Measurements from ENCODE around the gene CAMSAP3.

The CAMSAP3 gene

GRCh38 chr19:7560255-7560654, 35.4 kb upstream of the CAMSAP3 start:
- H3K4me3 ChIP-seq (ENCODE audit: low read depth, low read length): no peak overlapping the region
- TF ChIP-seq, protein P1, sequence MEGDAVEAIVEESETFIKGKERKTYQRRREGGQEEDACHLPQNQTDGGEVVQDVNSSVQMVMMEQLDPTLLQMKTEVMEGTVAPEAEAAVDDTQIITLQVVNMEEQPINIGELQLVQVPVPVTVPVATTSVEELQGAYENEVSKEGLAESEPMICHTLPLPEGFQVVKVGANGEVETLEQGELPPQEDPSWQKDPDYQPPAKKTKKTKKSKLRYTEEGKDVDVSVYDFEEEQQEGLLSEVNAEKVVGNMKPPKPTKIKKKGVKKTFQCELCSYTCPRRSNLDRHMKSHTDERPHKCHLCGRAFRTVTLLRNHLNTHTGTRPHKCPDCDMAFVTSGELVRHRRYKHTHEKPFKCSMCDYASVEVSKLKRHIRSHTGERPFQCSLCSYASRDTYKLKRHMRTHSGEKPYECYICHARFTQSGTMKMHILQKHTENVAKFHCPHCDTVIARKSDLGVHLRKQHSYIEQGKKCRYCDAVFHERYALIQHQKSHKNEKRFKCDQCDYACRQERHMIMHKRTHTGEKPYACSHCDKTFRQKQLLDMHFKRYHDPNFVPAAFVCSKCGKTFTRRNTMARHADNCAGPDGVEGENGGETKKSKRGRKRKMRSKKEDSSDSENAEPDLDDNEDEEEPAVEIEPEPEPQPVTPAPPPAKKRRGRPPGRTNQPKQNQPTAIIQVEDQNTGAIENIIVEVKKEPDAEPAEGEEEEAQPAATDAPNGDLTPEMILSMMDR (IDR thresholded peaks at IDR 0.05; ENCODE audit: low read depth, low read length, missing control alignments): no peak
- DNase-seq (ENCODE audit: low read depth): no peak
- in situ Hi-C loops (cut with HindIII; ENCODE audit: low sequenced_read_pairs): no loop called here

DNA sequence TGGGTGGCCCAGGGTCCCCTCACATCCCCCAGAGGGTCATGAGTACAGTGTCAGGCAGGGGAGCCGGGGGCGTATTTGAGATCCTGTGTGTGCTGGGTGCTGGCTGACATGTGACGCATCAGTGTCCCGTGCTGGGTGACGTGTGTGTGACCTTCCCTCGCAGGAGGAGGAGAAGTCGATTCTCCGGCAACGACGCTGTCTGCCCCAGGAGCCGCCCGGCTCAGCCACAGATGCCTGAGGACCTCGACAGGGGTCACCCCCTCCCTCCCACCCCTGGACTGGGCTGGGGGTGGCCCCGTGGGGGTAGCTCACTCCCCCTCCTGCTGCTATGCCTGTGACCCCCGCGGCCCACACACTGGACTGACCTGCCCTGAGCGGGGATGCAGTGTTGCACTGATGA, 34.3 kb upstream of the CAMSAP3 start:
- TF ChIP-seq, protein P1 (IDR thresholded peaks at IDR 0.05; ENCODE audit: low read depth, low read length, missing control alignments): no peak
- DNase-seq (ENCODE audit: low read depth): no peak
- H3K4me3 ChIP-seq (ENCODE audit: low read depth, low read length): no peak overlapping the region
- in situ Hi-C loops (cut with HindIII; ENCODE audit: low sequenced_read_pairs): no loop called here

DNA sequence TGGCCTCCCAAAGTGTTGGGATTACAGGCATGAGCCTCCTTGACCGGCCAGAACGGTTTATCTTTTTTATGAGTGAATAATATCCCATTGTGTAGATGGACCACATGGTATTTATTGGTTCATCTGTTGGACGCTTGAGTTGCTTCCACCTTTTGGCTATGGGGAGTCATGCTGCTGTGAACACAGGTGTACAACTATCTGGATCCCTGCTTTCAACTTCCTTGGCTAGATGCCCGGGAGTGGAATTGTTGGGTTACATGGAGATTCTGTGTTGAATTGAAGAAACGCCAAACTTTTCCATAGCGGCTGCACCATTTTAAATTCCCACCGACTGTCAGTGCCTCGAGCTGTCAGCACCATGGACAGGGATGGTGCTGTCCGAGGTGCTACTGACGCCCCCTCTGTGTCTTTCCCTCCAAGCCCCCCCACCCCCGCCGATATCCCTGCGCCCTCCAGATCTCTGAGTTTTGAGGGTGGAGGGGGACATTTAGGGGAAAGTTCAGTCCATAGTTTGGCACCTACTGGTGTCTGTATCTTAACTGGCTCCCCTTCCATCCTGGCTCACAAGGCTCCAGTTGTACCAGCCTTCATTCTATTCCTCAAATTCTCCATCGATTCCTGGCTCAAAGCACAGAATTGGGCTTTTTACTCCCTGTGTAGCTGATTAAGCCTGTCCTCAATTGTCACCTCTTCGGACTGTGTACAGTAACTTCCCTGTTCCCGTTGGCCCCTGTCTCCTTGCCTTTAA, 32.8 kb upstream of the CAMSAP3 start:
- TF ChIP-seq, protein P1 (IDR thresholded peaks at IDR 0.05; ENCODE audit: low read depth, low read length, missing control alignments): no peak
- H3K4me3 ChIP-seq (ENCODE audit: low read depth, low read length): no peak overlapping the region
- no peak for DNase-seq (ENCODE audit: low read depth)
- in situ Hi-C loops (cut with HindIII; ENCODE audit: low sequenced_read_pairs): no loop called here

DNA sequence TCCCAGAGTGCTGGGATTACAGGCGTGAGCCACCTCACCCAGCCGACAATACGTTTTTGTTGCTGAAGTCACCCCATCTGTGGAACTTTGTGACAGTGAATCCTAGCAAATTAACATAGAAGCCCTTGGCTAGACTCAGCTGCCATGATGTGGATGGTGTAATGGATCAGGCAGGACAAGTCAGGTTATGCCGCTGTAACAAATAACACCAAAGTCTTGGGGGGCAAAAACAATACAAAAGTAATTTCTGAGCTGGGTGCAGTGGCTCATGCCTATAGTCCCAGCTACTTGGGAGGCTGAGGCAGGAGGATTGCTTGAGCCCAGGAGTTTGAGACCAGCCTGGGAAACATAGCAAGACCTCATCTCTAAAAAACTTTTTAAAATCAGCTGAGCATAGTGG, 30.8 kb upstream of the CAMSAP3 start:
- in situ Hi-C loops (cut with HindIII; ENCODE audit: low sequenced_read_pairs): no loop called here
- no peak for DNase-seq (ENCODE audit: low read depth)
- TF ChIP-seq, protein P1 (IDR thresholded peaks at IDR 0.05; ENCODE audit: low read depth, low read length, missing control alignments): no peak
- H3K4me3 ChIP-seq (ENCODE audit: low read depth, low read length): no peak overlapping the region

DNA sequence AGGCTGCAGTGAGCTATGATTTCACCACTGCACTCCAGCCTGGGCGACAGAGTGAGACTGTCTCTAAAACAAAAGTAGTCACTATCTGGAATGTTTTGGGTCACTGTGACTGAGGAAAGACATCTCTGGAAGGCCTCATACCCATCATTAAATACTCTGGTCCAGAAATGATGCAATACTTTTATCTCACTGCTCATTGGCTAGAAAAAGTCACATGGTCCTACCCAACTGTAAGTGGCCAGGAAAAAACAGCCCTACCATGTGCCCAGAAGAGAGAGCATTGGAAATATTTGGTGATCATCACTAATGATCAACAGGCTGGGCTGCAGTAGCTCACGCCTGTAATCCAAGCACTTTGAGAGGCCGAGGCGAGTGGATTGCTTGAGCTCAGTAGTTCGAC, 30.3 kb upstream of the CAMSAP3 start:
- H3K4me3 ChIP-seq (ENCODE audit: low read depth, low read length): no peak overlapping the region
- DNase-seq (ENCODE audit: low read depth): no peak
- in situ Hi-C loops (cut with HindIII; ENCODE audit: low sequenced_read_pairs): no loop called here
- TF ChIP-seq, protein P1 (IDR thresholded peaks at IDR 0.05; ENCODE audit: low read depth, low read length, missing control alignments): no peak

DNA sequence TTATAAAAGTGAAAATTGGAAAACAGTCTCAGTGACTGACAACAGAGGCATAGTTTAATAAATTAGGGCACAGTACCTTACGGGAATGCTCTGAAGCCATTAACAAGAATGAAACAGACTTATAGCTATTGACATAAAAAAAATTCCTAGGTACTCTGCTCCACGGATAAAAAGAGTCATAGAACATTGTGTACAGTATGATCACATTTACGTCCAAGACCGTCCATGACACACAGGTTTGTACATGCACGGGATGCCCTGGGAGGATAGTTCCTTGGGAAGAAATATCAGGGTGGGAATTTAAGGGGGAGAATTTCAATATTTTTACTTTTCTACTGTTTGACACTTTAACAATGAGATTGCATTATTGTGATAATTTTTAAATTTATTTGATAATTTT, 24.9 kb upstream of the CAMSAP3 start:
- DNase-seq (ENCODE audit: low read depth): no peak
- no peak overlapping the region for H3K4me3 ChIP-seq (ENCODE audit: low read depth, low read length)
- TF ChIP-seq, protein P1 (IDR thresholded peaks at IDR 0.05; ENCODE audit: low read depth, low read length, missing control alignments): no peak
- in situ Hi-C loops (cut with HindIII; ENCODE audit: low sequenced_read_pairs): no loop called here
